DMS153 treated with DMSO at 0.1 percent for 48 hours (cell line): ENCODE measurements around the gene FOCAD.

ENCODE experiments used
- DNase-seq: peaks from one replicate; lab custom pipeline; 2025; ENCODE audit not compliant: unreplicated experiment; lab: John Stamatoyannopoulos, UW

Gene FOCAD

GRCh38 chr9:20788526-20789451 is 104.7 kb downstream of the FOCAD start:
- no peak for DNase-seq

GRCh38 chr9:20790721-20791120 is 106.7 kb downstream of the FOCAD start:
- no peak for DNase-seq

- no peak for DNase-seq
These were observed 107.6 kb downstream of the FOCAD start for GRCh38 chr9:20791682-20792081.

- no peak for DNase-seq
These were observed 120.6 kb downstream of the FOCAD start for GRCh38 chr9:20804489-20805250.

GRCh38 chr9:20805766-20806165 is 121.7 kb downstream of the FOCAD start:
- no peak for DNase-seq

- no peak for DNase-seq
These were observed 123.9 kb downstream of the FOCAD start for GRCh38 chr9:20808002-20808401.

GRCh38 chr9:20811872-20812271 is 127.8 kb downstream of the FOCAD start:
- no peak for DNase-seq

GRCh38 chr9:20815923-20816703 is 132.1 kb downstream of the FOCAD start:
- no peak for DNase-seq

GRCh38 chr9:20823051-20823450 is 139.0 kb downstream of the FOCAD start:
- DNase-seq = no peak

GRCh38 chr9:20831028-20831427 is 147.0 kb downstream of the FOCAD start:
- DNase-seq = no peak

GRCh38 chr9:20832775-20833174 is 148.7 kb downstream of the FOCAD start:
- no peak for DNase-seq

- peak; percentile 4 for DNase-seq
These were observed 151.6 kb downstream of the FOCAD start for GRCh38 chr9:20835377-20836286.

- no peak for DNase-seq
These were observed 153.1 kb downstream of the FOCAD start for GRCh38 chr9:20837166-20837565.

GRCh38 chr9:20838218-20838617 is 154.2 kb downstream of the FOCAD start:
- DNase-seq = no peak

GRCh38 chr9:20844916-20845315 is 160.9 kb downstream of the FOCAD start:
- DNase-seq = no peak

- DNase-seq = no peak
These were observed 164.4 kb downstream of the FOCAD start for GRCh38 chr9:20848490-20848889.

- no peak for DNase-seq
These were observed 169.8 kb downstream of the FOCAD start for GRCh38 chr9:20853866-20854265.

- no peak for DNase-seq
These were observed 170.4 kb downstream of the FOCAD start for GRCh38 chr9:20854444-20854843.

- DNase-seq = no peak
These were observed 179.9 kb downstream of the FOCAD start for GRCh38 chr9:20863945-20864344.

GRCh38 chr9:20865347-20865746 is 181.3 kb downstream of the FOCAD start:
- no peak for DNase-seq
